ENCODE data around the gene NOTCH4. TPM values are rescaled to one million over a fixed set of nuclear protein-coding genes. Genes with fewer than 3 reads are reported as not detected.
"Not testable (repeated sequence)": the region's sequence is repeated elsewhere in the genome, so short reads cannot be mapped to it uniquely, and the experiment has no call there.

NOTCH4 gene
- total and polyA plus RNA-seq, 7 donors, result 1.2 to 23.0 (median 5.4) TPM

DNA sequence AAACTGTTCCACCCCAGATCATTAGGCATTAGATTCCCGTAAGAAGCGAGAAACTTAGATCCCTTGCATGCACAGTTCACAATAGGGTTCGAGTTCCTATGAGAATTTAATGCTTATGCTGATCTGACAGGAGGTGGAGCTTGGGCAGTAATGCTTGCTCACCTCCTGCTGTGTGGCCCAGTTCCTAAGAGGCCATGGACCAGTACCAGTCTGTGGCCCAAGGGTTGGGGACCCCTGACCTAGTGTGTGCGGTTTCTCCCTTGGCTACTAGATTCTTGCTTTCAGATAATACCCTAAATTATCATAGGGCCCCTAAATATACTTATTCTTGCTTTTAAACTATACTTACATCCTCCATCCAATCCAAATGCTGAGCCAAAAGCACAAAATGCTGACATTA is 29.5 kb downstream of the NOTCH4 start:
- 97 to 98% methylated on average over 4 of the region's 4 CpGs for WGBS, 2 donors
- H3K27me3 ChIP-seq, result no peaks in the 10 kb centered on the region
- H3K4me3 ChIP-seq, result no peak overlapping the region
- TF ChIP-seq POLR2A (IDR thresholded peaks at IDR 0.05) (no peak), POLR2AphosphoS5 (IDR thresholded peaks at IDR 0.05) (no peak), EP300 (IDR thresholded peaks at IDR 0.05) (no peak)
- TF ChIP-seq, protein P1, sequence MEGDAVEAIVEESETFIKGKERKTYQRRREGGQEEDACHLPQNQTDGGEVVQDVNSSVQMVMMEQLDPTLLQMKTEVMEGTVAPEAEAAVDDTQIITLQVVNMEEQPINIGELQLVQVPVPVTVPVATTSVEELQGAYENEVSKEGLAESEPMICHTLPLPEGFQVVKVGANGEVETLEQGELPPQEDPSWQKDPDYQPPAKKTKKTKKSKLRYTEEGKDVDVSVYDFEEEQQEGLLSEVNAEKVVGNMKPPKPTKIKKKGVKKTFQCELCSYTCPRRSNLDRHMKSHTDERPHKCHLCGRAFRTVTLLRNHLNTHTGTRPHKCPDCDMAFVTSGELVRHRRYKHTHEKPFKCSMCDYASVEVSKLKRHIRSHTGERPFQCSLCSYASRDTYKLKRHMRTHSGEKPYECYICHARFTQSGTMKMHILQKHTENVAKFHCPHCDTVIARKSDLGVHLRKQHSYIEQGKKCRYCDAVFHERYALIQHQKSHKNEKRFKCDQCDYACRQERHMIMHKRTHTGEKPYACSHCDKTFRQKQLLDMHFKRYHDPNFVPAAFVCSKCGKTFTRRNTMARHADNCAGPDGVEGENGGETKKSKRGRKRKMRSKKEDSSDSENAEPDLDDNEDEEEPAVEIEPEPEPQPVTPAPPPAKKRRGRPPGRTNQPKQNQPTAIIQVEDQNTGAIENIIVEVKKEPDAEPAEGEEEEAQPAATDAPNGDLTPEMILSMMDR (IDR thresholded peaks at IDR 0.05), result no peak
- intact Hi-C loops (cut with DNase I), result loop anchor here (10.0 kb wide), 3 partner anchors 220 to 1220 kb away; partner anchors contain the start of genes CUTA, DXO, HSD17B8 and PHF1
- no peaks in the 10 kb centered on the region for H3K9me3 ChIP-seq
- H3K27ac ChIP-seq, result peak overlapping the region; percentile 93 to 100 (median 100)
- H3K36me3 ChIP-seq, result no peaks in the 10 kb centered on the region
- peaks cover 0 to 38% (median 35%) of the 10 kb centered on the region in 4 donors for H3K4me1 ChIP-seq
- DNase-seq, result no peak

DNA sequence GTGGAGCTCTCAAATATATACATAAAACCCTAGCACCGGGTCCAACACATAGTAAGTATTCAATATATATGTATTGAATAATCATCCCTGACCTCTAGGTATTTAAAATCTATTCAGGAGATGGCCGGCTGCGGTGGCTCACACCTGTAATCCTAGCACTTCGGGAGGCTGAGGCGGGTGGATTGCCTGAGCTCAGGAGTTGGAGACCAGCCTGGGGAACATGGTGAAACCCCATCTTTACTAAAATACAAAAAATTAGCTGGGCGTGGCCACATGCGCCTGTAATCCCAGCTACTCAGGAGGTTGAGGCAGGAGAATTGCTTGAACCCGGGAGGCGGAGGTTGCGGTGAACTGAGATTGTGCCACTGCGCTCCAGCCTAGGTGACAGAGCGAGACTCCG is 30.8 kb downstream of the NOTCH4 start:
- not testable (repeated sequence) for H3K36me3 ChIP-seq, H3K27me3 ChIP-seq, DNase-seq, H3K9me3 ChIP-seq
- peak overlapping the region; percentile 93 to 100 (median 96) for H3K27ac ChIP-seq
- peaks cover 0 to 48% (median 46%) of the 10 kb centered on the region in 4 donors for H3K4me1 ChIP-seq
- 69 to 85% methylated on average over 13 of the region's 13 CpGs for WGBS, 2 donors
- intact Hi-C loops (cut with DNase I), result loop anchor here (10.0 kb wide), 3 partner anchors 218 to 1222 kb away; partner anchors contain the start of genes CUTA, DXO, HSD17B8 and PHF1
- H3K4me3 ChIP-seq, result peak overlapping the region in 1 of 4 donors; percentile 92

DNA sequence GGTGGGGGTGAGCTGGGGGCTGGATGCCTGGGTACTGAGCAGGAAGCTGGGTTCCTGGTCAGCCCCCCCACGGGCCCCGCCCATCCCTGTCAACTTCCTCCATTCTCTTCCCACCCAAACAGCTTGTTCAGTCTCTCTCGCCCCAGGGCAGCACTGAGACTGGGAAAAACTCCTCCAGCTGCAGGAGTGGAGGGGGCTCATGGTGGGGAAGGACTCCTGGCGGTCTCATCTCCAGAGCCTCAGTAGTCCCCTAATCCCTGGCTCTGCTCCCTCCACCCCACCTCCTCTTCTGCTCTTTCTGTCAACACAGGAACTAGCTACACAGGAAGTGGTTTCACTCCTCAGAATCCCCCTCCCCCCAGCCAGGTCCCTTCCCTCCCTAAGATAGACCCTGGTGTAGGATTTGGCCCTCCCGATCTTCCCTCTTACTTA is 31.2 kb downstream of the NOTCH4 start, which contains the start of gene GPSM3:
Gene GPSM3 (minus strand): TSS at position 36 of the 432 bp plus-strand sequence. CDS start 130 bp downstream, outside the sequence.
- Histone ChIP-seq H3K27me3 (no peaks in the 10 kb centered on the region), H3K9me3 (no peaks in the 10 kb centered on the region), H3K4me1 (peaks cover 0 to 53% (median 51%) of the 10 kb centered on the region in 4 donors), H3K4me3 (peak within 1 kb of the TSS in 3 of 4 donors; percentile 22 to 98 (median 92)), H3K36me3 (peaks cover 0 to 5% (median 2%) of the 10 kb centered on the region in 4 donors), H3K27ac (peak within 1 kb of the TSS; percentile 93 to 100 (median 96))
- 7 to 21% methylated on average over 5 of the region's 5 CpGs for WGBS, 2 donors
- DNase-seq, result peak; percentile 79
- intact Hi-C loops (cut with DNase I), result loop anchor here (10.0 kb wide), 3 partner anchors 218 to 1222 kb away; partner anchors contain the start of genes CUTA, DXO, HSD17B8 and PHF1
- peak in 1 of 4 donors; percentile 6 for TF ChIP-seq POLR2AphosphoS5 (IDR thresholded peaks at IDR 0.05)
- no peak for TF ChIP-seq EP300 (IDR thresholded peaks at IDR 0.05)
- peak in 1 of 2 donors; percentile 29 for TF ChIP-seq POLR2A (IDR thresholded peaks at IDR 0.05)
- TF ChIP-seq, protein P1 (IDR thresholded peaks at IDR 0.05), result no peak

DNA sequence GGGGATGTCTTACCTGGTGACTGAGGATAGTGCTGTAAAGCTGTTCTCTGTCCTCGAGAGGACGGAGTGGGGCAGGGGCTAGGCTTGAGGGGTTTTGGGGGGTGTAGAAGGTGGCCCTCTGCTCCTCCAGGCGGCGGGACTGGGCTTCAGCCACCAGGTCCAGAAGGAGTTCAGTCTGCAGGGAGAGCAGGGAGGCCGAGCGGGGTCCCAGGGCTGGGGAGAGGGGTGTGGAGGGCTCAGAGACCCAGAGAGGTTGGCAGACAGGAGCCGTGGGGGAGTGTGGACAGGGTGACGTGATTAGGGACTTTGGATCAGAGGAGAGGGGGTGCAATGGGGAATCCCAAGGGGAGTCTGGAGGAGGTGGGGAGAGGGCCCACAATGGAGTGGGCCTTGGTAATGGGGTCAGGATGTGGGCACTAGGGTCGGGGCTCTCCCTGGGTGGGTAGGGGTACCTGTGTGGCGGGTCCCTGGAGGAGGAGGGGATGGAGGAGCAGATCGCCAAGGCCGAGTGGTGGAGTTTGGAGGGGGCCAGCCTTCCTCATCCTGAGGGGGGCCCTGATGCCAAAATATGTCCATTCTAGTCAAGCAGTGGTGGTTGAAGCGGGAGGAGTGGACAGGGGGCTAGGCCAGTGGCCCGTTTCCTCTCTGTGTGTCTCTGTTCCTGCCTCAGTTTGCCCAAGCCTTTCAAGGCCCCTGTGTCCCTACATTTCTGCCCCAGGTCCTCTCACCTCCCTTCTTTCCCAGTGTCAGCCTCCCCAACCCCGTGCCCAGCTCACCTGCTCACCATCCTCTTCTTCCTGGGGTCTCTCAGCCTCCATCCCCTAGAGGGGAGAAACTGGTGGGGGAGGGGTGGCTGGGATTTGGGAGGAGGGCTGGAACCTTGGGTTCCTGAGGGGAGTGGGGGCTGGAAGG is 31.9 kb downstream of the NOTCH4 start:
- H3K27ac ChIP-seq, result peak overlapping the region; percentile 93 to 100 (median 96)
- DNase-seq, result no peak
- H3K27me3 ChIP-seq, result no peaks in the 10 kb centered on the region
- peak overlapping the region in 3 of 4 donors; percentile 22 to 98 (median 92) for H3K4me3 ChIP-seq
- intact Hi-C loops (cut with DNase I), result loop anchor here (10.0 kb wide), 3 partner anchors 217 to 1223 kb away; partner anchors contain the start of genes CUTA, DXO, HSD17B8 and PHF1
- H3K4me1 ChIP-seq, result peaks cover 0 to 55% (median 52%) of the 10 kb centered on the region in 4 donors
- no peak for TF ChIP-seq EP300 (IDR thresholded peaks at IDR 0.05)
- TF ChIP-seq POLR2AphosphoS5 (IDR thresholded peaks at IDR 0.05), result no peak
- TF ChIP-seq, protein P1 (IDR thresholded peaks at IDR 0.05), result no peak
- no peak for TF ChIP-seq POLR2A (IDR thresholded peaks at IDR 0.05)
- 52 to 72% methylated on average over 15 of the region's 15 CpGs for WGBS, 2 donors
- no peaks in the 10 kb centered on the region for H3K9me3 ChIP-seq
- peaks cover 0 to 12% (median 6%) of the 10 kb centered on the region in 4 donors for H3K36me3 ChIP-seq
